HepG2 (cell line): ENCODE measurements around the gene SPIRE1. TPM values are rescaled to one million over a fixed set of nuclear protein-coding genes. Genes with fewer than 3 reads are reported as not detected.

Source experiments
- ATAC-seq: fragments of 200-7000 bp; cut with Tn5 transposase; 3 replicates; pipeline ENCODE4 v1.9.1; 2020; ENCODE audit warnings: mild to moderate bottlenecking, moderate library complexity
- BruUV-seq: library from RNA; stranded (reverse); fragments of 400-500 nt; replicated peaks from 2 replicates; lab custom pipeline; 2021; lab: Mats Ljungman, UMichigan
- CTCF ChIA-PET: fragments of 300-600 bp; formaldehyde crosslinking; extraction: SDS; loops from one replicate; lab custom pipeline; 2021; ENCODE audit warnings: low total read pairs, inconsistent platforms, low intra/inter-chr PET ratio; lab: Yijun Ruan, JAX
- POLR2A ChIA-PET: fragments of 350-600 bp; sonication (Branson Sonifier 250); formaldehyde crosslinking; loops from one replicate; lab custom pipeline; 2020; ENCODE audit warnings: antibody characterized with exemption, inconsistent platforms; lab: Yijun Ruan, JAX
- DNase-seq: peaks from one replicate; pipeline ENCODE4 v3.0.0-alpha.2; 2015; ENCODE audit warnings: low spot score
- FAIRE-seq: peaks from 3 replicates; lab custom pipeline; 2011; peaks lifted over from hg19 to GRCh38; lab: Jason Lieb, UNC
- H2AFZ ChIP-seq: one replicate; pipeline ENCODE4 v1.6.1; 2011; ENCODE audit warnings: low read length, inconsistent platforms
- H3K27ac ChIP-seq: fragments of 300-600 bp; 3 replicates; pipeline ENCODE4 v1.8.0; 2011; ENCODE audit warnings: mixed run types, mild to moderate bottlenecking, mixed read lengths, low read length, inconsistent platforms; ENCODE audit not compliant: insufficient read depth; ENCODE audit errors: extremely low read length
- H3K27me3 ChIP-seq, 2 experiments: fragments of 200-600 bp in 1 of 2; 2 replicates in 1 of 2; 3 replicates in 1 of 2; pipeline versions ENCODE4 v1.6.0 to v1.8.0; 2011; ENCODE audit warnings: low read length in 2 of 2, mild to moderate bottlenecking in 2 of 2, moderate library complexity in 2 of 2, inconsistent platforms in 1 of 2; ENCODE audit not compliant: insufficient read depth in 2 of 2, control insufficient read depth in 1 of 2
- H3K36me3 ChIP-seq, 2 experiments: fragments of 200-600 bp in 1 of 2; replicated peaks in 1 of 2; 2 replicates in 1 of 2; 3 replicates in 1 of 2; pipeline versions ENCODE4 v1.5.1 to v1.8.0; 2011; ENCODE audit warnings: low read length in 2 of 2, inconsistent platforms in 1 of 2; ENCODE audit not compliant: insufficient read depth in 2 of 2, control insufficient read depth in 1 of 2
- H3K4me1 ChIP-seq: 2 replicates; pipeline ENCODE4 v1.5.1; 2012; ENCODE audit warnings: low read length, inconsistent platforms; ENCODE audit not compliant: insufficient read depth
- H3K4me2 ChIP-seq: 2 replicates; pipeline ENCODE4 v1.6.0; 2011; ENCODE audit warnings: low read depth, low read length, inconsistent platforms
- H3K4me3 ChIP-seq, 3 experiments: fragments of 200-600 bp in 1 of 3; sonication (generic), shearing (Covaris generic) in 1 of 3; replicated peaks in 1 of 3; 2 replicates each; pipeline ENCODE4 v1.5.1; 2011 to 2016; ENCODE audit warnings: low read length in 3 of 3, inconsistent platforms in 2 of 3, low read depth in 2 of 3, mild to moderate bottlenecking in 2 of 3, control low read depth in 1 of 3, mixed read lengths in 1 of 3; ENCODE audit not compliant: insufficient read depth in 1 of 3
- H3K79me2 ChIP-seq: one replicate; pipeline ENCODE4 v1.6.1; 2011; ENCODE audit warnings: low read length, inconsistent platforms; ENCODE audit not compliant: insufficient read depth
- H3K9ac ChIP-seq: 2 replicates; pipeline ENCODE4 v1.6.0; 2011; ENCODE audit warnings: mild to moderate bottlenecking, low read depth, low read length, inconsistent platforms; ENCODE audit not compliant: insufficient read depth
- H3K9me3 ChIP-seq: 2 replicates; pipeline ENCODE4 v1.5.1; 2012; ENCODE audit warnings: mild to moderate bottlenecking, low read length
- H4K20me1 ChIP-seq: 2 replicates; pipeline ENCODE4 v1.6.0; 2011; ENCODE audit warnings: inconsistent platforms, mild to moderate bottlenecking, low read length, moderate library complexity; ENCODE audit not compliant: insufficient read depth
- ETV5 ChIP-seq: IDR thresholded peaks from 2 replicates; pipeline ENCODE4 v1.6.1; 2018; ENCODE audit warnings: missing biosample characterization, missing genetic modification reagents, inconsistent platforms, borderline replicate concordance
- FOXK2 ChIP-seq: fragments of 450-650 bp; IDR thresholded peaks from 2 replicates; pipeline ENCODE4 v1.6.1; 2016
- MTF1 ChIP-seq: sonication (generic); formaldehyde crosslinking; IDR thresholded peaks from 2 replicates; pipeline ENCODE4 v1.5.0; 2020; ENCODE audit warnings: missing genetic modification reagents
- U2AF2 ChIP-seq: fragments of 200-400 bp; formaldehyde crosslinking; IDR thresholded peaks from 2 replicates; pipeline ENCODE4 v1.6.1; 2017; ENCODE audit warnings: low read depth, mild to moderate bottlenecking, low read length
- ZBTB44 ChIP-seq: sonication (generic); formaldehyde crosslinking; IDR thresholded peaks from 2 replicates; pipeline ENCODE4 v1.4.0; 2020; ENCODE audit warnings: missing genetic modification reagents
- ZNF124 ChIP-seq: sonication (generic); formaldehyde crosslinking; IDR thresholded peaks from 2 replicates; pipeline ENCODE4 v1.4.0; 2020; ENCODE audit warnings: missing genetic modification reagents
- ZNF280D ChIP-seq: sonication (generic); formaldehyde crosslinking; IDR thresholded peaks from 2 replicates; pipeline ENCODE4 v1.5.1; 2020; ENCODE audit warnings: mild to moderate bottlenecking, missing genetic modification reagents
- ZNF281 ChIP-seq: sonication (generic); formaldehyde crosslinking; IDR thresholded peaks from 2 replicates; pipeline ENCODE4 v1.4.0; 2020; ENCODE audit warnings: missing genetic modification reagents, borderline replicate concordance
- ZNF414 ChIP-seq: sonication (generic); formaldehyde crosslinking; IDR thresholded peaks from 2 replicates; pipeline ENCODE4 v1.5.0; 2020; ENCODE audit warnings: missing genetic modification reagents
- ZNF451 ChIP-seq: sonication (generic); formaldehyde crosslinking; IDR thresholded peaks from 2 replicates; pipeline ENCODE4 v1.5.0; 2020; ENCODE audit warnings: mild to moderate bottlenecking, missing genetic modification reagents
- ZNF572 ChIP-seq: sonication (generic); formaldehyde crosslinking; IDR thresholded peaks from 2 replicates; pipeline ENCODE4 v1.5.1; 2020; ENCODE audit warnings: mild to moderate bottlenecking, missing genetic modification reagents
- ZNF644 ChIP-seq: IDR thresholded peaks from 2 replicates; pipeline ENCODE4 v1.6.1; 2016; ENCODE audit warnings: low read depth
- ZNF782 ChIP-seq: sonication (generic); formaldehyde crosslinking; IDR thresholded peaks from 2 replicates; pipeline ENCODE4 v1.4.0; 2020; ENCODE audit warnings: missing genetic modification reagents, mild to moderate bottlenecking, borderline replicate concordance
- ZNF784 ChIP-seq: sonication (generic); formaldehyde crosslinking; IDR thresholded peaks from 2 replicates; pipeline ENCODE4 v1.5.1; 2020; ENCODE audit warnings: missing genetic modification reagents, mild to moderate bottlenecking, borderline replicate concordance
- in situ Hi-C: cut with HindIII; loops from 2 replicates; pipeline ENCODE4 v1.10.0; 2017; ENCODE audit warnings: low pct_unique_long_range_greater_than_20kb; ENCODE audit not compliant: extremely low pct_ligation_motif_present
- intact Hi-C: fragments of 100-400 bp; cut with micrococcal nuclease; formaldehyde crosslinking; loops from one replicate; pipeline ENCODE4 v1.10.0; 2022; ENCODE audit not compliant: unreplicated experiment
- polyA plus RNA-seq, 8 experiments: library from polyadenylated mRNA; depleted of rRNA in 3 of 8; stranded (reverse) in 7 of 8; unstranded in 1 of 8; fragments of >200 nt; fragmentation: Illumina TruSeq in 4 of 8; extraction: Trizol in 4 of 8; gene quantifications; 2 replicates each; pipeline versions ENCODE4 v1.2.1 to v1.2.3, GENCODE V29; 2011 to 2016; ENCODE audit warnings: low read depth in 4 of 8, missing spikeins in 1 of 8, mixed read lengths in 1 of 8; ENCODE audit not compliant: insufficient read depth in 1 of 8
- total RNA-seq, 5 experiments: library from RNA; depleted of rRNA; stranded (reverse); fragments of >200 nt; fragmentation: Illumina TruSeq; extraction: Trizol; gene quantifications; 2 replicates each; pipeline ENCODE4 v1.2.3, GENCODE V29; 2016; ENCODE audit warnings: low read depth in 1 of 5

SPIRE1 gene
- total and polyA plus RNA-seq, 2 of the 13 experiments (the other 11 are each of a cell fraction or from before 2014, with no cell fraction given), result 9.9 to 21.3 TPM

GRCh38 chr18:12479982-12480381 is 177.9 kb downstream of the SPIRE1 start:
- no peak for DNase-seq
- no peak overlapping the region for H3K9ac ChIP-seq
- H3K36me3 ChIP-seq, result peaks cover 4 to 10% of the 10 kb centered on the region in 2 experiments; a peak in 3 of 5 replicates
- H3K79me2 ChIP-seq, result no peaks in the 10 kb centered on the region
- no peak for FAIRE-seq
- no peaks in the 10 kb centered on the region for H3K27me3 ChIP-seq
- BruUV-seq, result no TSS peak
- ATAC-seq, result no peak
- no peaks in the 10 kb centered on the region for H3K4me1 ChIP-seq
- H3K9me3 ChIP-seq, result no peaks in the 10 kb centered on the region
- CTCF ChIA-PET, result no interaction called here
- POLR2A ChIA-PET, result interaction anchor here (0.8 kb wide), 1 partner anchor 60 kb away, joined by 3 read pairs; no protein-coding TSS in a partner anchor
- H3K4me2 ChIP-seq, result no peak overlapping the region
- intact Hi-C loops, result no loop called here
- H2AFZ ChIP-seq, result no peak overlapping the region
- in situ Hi-C loops, result no loop called here
- H3K4me3 ChIP-seq, result no peak overlapping the region
- no peaks in the 10 kb centered on the region for H4K20me1 ChIP-seq
- no peak overlapping the region for H3K27ac ChIP-seq
- TF ChIP-seq FOXK2 (no peak), U2AF2 (no peak), ETV5 (CRISPR knock-in tag) (no peak), ZNF124 (CRISPR knock-in tag) (no peak), ZNF414 (CRISPR knock-in tag) (no peak), ZNF280D (CRISPR knock-in tag) (no peak), ZNF451 (no peak), ZNF784 (no peak), ZNF281 (CRISPR knock-in tag) (no peak), ZNF644 (CRISPR knock-in tag) (no peak), MTF1 (CRISPR knock-in tag) (no peak), ZBTB44 (CRISPR knock-in tag) (no peak), ZNF782 (no peak), ZNF572 (CRISPR knock-in tag) (no peak)
